Panc1 (cell line): ENCODE measurements around the gene IL1RAPL1. TPM values are rescaled to one million over a fixed set of nuclear protein-coding genes. Genes with fewer than 3 reads are reported as not detected.

ENCODE experiments used
- ATAC-seq: fragments of 200-7000 bp; cut with Tn5 transposase; 2 replicates; pipeline ENCODE4 v1.9.1; 2020; ENCODE audit warnings: mild to moderate bottlenecking, moderate library complexity
- BruUV-seq: library from RNA; stranded (reverse); fragments of 400-500 nt; replicated peaks from 2 replicates; lab custom pipeline; 2021; lab: Mats Ljungman, UMichigan
- CTCF ChIA-PET: fragments of 300-600 bp; sonication (Branson Sonifier 250); formaldehyde crosslinking; loops from one replicate; lab custom pipeline; 2022; ENCODE audit warnings: antibody characterized with exemption; lab: Charles Lee
- POLR2A ChIA-PET: fragments of 300-600 bp; sonication (Branson Sonifier 250); formaldehyde crosslinking; loops from one replicate; lab custom pipeline; 2022; ENCODE audit warnings: antibody characterized with exemption; lab: Charles Lee
- DNase-seq: peaks from one replicate; pipeline ENCODE4 v3.0.0-alpha.2; 2010; ENCODE audit warnings: low read depth, low spot score
- H3K27ac ChIP-seq: 2 replicates; pipeline ENCODE4 v1.5.1; 2011; ENCODE audit warnings: mild to moderate bottlenecking, low read length, inconsistent platforms
- H3K27me3 ChIP-seq: fragments of 200-500 bp; sonication (Bioruptor generic); 2 replicates; pipeline ENCODE4 v1.6.0; 2014; ENCODE audit warnings: low read length, inconsistent platforms; ENCODE audit not compliant: control insufficient read depth, insufficient read depth
- H3K36me3 ChIP-seq: fragments of 200-500 bp; sonication (Bioruptor generic); 2 replicates; pipeline ENCODE4 v1.5.1; 2014; ENCODE audit warnings: inconsistent platforms, mild to moderate bottlenecking, low read length, moderate library complexity; ENCODE audit not compliant: control insufficient read depth, insufficient read depth
- H3K4me1 ChIP-seq: 2 replicates; pipeline ENCODE4 v1.5.1; 2011; ENCODE audit warnings: inconsistent platforms, mild to moderate bottlenecking, low read length, moderate library complexity; ENCODE audit not compliant: control insufficient read depth, insufficient read depth
- H3K4me3 ChIP-seq, 2 experiments: 2 replicates each; pipeline ENCODE4 v1.5.1; 2011 to 2012; ENCODE audit warnings: low read depth in 2 of 2, low read length in 2 of 2, mild to moderate bottlenecking in 2 of 2, inconsistent platforms in 1 of 2, moderate library complexity in 1 of 2
- H3K9me3 ChIP-seq: fragments of 200-500 bp; sonication (Bioruptor generic); 2 replicates; pipeline ENCODE4 v1.5.1; 2014; ENCODE audit warnings: low read depth, mild to moderate bottlenecking, inconsistent platforms, low read length, moderate library complexity; ENCODE audit not compliant: control insufficient read depth, insufficient read depth
- POLR2AphosphoS5 ChIP-seq: IDR thresholded peaks from 2 replicates; pipeline ENCODE4 v1.6.1; 2012; ENCODE audit warnings: mild to moderate bottlenecking, low read depth, low read length, moderate library complexity
- SIN3A ChIP-seq: IDR thresholded peaks from 2 replicates; pipeline ENCODE4 v1.6.1; 2012; ENCODE audit warnings: low read depth, mild to moderate bottlenecking, low read length, moderate library complexity, borderline replicate concordance; ENCODE audit not compliant: insufficient read depth
- TCF7L2 ChIP-seq: IDR thresholded peaks from 2 replicates; pipeline ENCODE4 v1.6.1; 2011; ENCODE audit warnings: mild to moderate bottlenecking, low read depth, low read length, inconsistent platforms
- in situ Hi-C: cut with HindIII; loops from 2 replicates; pipeline ENCODE4 v1.10.0; 2016; ENCODE audit warnings: low sequenced_read_pairs, low pct_unique_long_range_greater_than_20kb
- intact Hi-C: fragments of 100-400 bp; cut with micrococcal nuclease; formaldehyde crosslinking; loops from one replicate; pipeline ENCODE4 v1.10.0; 2022; ENCODE audit not compliant: unreplicated experiment
- total RNA-seq: library from RNA; stranded (reverse); gene quantifications from one replicate; pipeline ENCODE4 v1.2.1, GENCODE V29; 2021; ENCODE audit not compliant: unreplicated experiment
- TF ChIP-seq, protein P1 (sequence below): fragments of 450-650 bp; IDR thresholded peaks from 2 replicates; pipeline ENCODE4 v1.5.1; 2017; ENCODE audit warnings: mild to moderate bottlenecking
- TF ChIP-seq, protein P2 (sequence below), 2 experiments: IDR thresholded peaks; 2 replicates each; pipeline ENCODE4 v1.6.1; 2011 to 2012; ENCODE audit warnings: low read depth in 2 of 2, control low read depth in 1 of 2, low read length in 1 of 2, mild to moderate bottlenecking in 1 of 2, moderate library complexity in 1 of 2; ENCODE audit not compliant: insufficient read depth in 1 of 2

The IL1RAPL1 gene
- total RNA-seq, 1 experiment from 2014 or later = 0.59 TPM

DNA sequence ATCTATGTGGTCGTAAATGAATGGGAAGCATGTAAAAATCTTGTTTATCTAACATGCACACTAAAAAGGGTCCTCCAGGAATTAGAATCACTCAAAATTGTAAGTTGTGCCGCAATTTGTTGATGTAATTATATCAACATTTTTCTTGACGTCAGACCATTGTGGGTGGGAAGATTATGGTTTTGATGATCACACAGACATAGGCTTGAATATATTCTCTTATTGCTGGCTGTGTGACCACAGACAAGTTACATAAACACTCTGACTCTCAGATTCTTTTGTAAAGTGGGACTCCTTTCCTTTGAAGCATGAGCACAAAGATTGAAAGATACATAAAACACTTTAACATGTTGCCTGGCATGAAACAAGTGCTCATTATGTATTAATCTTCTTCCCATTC, 51.5 kb downstream of the IL1RAPL1 start:
- no peak overlapping the region for H3K27ac ChIP-seq
- ATAC-seq = no peak
- BruUV-seq = no TSS peak
- H3K9me3 ChIP-seq = no peaks in the 10 kb centered on the region
- TF ChIP-seq POLR2AphosphoS5 (no peak), SIN3A (no peak), TCF7L2 (no peak)
- TF ChIP-seq, protein P1, sequence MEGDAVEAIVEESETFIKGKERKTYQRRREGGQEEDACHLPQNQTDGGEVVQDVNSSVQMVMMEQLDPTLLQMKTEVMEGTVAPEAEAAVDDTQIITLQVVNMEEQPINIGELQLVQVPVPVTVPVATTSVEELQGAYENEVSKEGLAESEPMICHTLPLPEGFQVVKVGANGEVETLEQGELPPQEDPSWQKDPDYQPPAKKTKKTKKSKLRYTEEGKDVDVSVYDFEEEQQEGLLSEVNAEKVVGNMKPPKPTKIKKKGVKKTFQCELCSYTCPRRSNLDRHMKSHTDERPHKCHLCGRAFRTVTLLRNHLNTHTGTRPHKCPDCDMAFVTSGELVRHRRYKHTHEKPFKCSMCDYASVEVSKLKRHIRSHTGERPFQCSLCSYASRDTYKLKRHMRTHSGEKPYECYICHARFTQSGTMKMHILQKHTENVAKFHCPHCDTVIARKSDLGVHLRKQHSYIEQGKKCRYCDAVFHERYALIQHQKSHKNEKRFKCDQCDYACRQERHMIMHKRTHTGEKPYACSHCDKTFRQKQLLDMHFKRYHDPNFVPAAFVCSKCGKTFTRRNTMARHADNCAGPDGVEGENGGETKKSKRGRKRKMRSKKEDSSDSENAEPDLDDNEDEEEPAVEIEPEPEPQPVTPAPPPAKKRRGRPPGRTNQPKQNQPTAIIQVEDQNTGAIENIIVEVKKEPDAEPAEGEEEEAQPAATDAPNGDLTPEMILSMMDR = no peak
- TF ChIP-seq, protein P2, sequence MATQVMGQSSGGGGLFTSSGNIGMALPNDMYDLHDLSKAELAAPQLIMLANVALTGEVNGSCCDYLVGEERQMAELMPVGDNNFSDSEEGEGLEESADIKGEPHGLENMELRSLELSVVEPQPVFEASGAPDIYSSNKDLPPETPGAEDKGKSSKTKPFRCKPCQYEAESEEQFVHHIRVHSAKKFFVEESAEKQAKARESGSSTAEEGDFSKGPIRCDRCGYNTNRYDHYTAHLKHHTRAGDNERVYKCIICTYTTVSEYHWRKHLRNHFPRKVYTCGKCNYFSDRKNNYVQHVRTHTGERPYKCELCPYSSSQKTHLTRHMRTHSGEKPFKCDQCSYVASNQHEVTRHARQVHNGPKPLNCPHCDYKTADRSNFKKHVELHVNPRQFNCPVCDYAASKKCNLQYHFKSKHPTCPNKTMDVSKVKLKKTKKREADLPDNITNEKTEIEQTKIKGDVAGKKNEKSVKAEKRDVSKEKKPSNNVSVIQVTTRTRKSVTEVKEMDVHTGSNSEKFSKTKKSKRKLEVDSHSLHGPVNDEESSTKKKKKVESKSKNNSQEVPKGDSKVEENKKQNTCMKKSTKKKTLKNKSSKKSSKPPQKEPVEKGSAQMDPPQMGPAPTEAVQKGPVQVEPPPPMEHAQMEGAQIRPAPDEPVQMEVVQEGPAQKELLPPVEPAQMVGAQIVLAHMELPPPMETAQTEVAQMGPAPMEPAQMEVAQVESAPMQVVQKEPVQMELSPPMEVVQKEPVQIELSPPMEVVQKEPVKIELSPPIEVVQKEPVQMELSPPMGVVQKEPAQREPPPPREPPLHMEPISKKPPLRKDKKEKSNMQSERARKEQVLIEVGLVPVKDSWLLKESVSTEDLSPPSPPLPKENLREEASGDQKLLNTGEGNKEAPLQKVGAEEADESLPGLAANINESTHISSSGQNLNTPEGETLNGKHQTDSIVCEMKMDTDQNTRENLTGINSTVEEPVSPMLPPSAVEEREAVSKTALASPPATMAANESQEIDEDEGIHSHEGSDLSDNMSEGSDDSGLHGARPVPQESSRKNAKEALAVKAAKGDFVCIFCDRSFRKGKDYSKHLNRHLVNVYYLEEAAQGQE (IDR thresholded peaks at IDR 0.05; ENCODE audit: insufficient read depth in 1 of 2, low read depth in 2 of 2, low read length in 1 of 2) = no peak
- ChIA-PET POLR2A (no interaction called here), CTCF (no interaction called here)
- in situ Hi-C loops = no loop called here
- H3K4me1 ChIP-seq = no peaks in the 10 kb centered on the region
- no peaks in the 10 kb centered on the region for H3K27me3 ChIP-seq
- H3K4me3 ChIP-seq = no peak overlapping the region
- no peaks in the 10 kb centered on the region for H3K36me3 ChIP-seq
- no peak for DNase-seq
- intact Hi-C loops = no loop called here

DNA sequence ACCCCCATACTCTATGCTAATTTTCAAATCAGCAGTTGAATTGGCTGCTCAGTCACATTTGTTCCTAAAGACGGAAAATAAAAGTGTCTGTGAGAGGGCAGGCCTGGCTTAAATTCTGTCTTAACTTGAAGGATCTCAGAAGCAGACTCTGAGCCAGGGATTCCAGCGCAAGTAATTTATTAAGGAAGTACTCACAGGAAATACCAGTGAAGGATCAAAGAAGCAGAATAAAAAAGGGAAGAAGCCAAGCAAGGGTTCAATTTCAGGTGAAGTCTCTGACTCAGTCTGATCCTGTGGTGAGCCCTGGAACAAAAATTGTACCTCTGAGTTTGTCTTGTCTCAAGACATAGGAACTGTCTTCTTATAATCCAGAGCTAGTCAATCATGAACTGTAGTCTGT, 52.2 kb downstream of the IL1RAPL1 start:
- Histone ChIP-seq H3K9me3 (no peaks in the 10 kb centered on the region), H3K36me3 (no peaks in the 10 kb centered on the region), H3K27ac (no peak overlapping the region), H3K4me1 (no peaks in the 10 kb centered on the region), H3K27me3 (no peaks in the 10 kb centered on the region), H3K4me3 (no peak overlapping the region)
- ATAC-seq = no peak
- no TSS peak for BruUV-seq
- intact Hi-C loops (no loop called here), in situ Hi-C loops (no loop called here)
- ChIA-PET POLR2A (no interaction called here), CTCF (no interaction called here)
- TF ChIP-seq, protein P2 (IDR thresholded peaks at IDR 0.05; ENCODE audit: insufficient read depth in 1 of 2, low read depth in 2 of 2, low read length in 1 of 2) = no peak
- no peak for TF ChIP-seq POLR2AphosphoS5
- TF ChIP-seq, protein P1 = no peak
- TF ChIP-seq TCF7L2 = no peak
- TF ChIP-seq SIN3A = no peak
- no peak for DNase-seq
